GM12873 (cell line): ENCODE data around the gene NR2F1-AS1.

Source experiments
- TF ChIP-seq, protein P1 (sequence below): IDR thresholded peaks from 2 replicates; pipeline ENCODE4 v1.5.1; 2012; ENCODE audit warnings: low read depth, mild to moderate bottlenecking, moderate library complexity, low read length, control low read depth; ENCODE audit not compliant: insufficient read depth; ENCODE audit errors: missing control alignments

NR2F1-AS1 gene

DNA sequence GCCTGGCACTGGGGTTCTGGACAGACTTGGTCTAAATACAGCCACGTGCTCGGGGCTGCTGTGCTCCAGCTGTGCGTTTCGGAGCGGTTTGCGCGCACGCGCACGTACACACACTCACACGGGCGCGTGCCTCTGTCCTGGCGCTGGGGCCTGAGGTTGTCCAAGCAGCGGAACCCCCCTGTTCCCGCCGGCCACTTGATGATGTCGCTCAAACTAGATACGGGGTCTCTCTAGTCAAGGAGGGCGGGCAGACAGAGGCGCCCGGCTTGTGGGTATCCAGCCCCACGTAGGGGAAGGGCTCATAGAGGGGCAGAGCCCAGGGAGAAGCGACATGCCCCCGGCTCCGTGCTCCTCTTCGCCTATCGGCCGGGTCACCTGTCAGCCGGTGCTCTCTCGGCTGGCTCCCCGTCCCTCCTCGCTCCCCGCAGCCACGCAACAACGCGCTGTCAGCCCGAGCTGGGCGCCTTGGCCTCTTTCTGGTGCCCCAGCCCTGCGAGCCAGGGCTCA lies 8.9 kb downstream of the NR2F1-AS1 start:
- TF ChIP-seq, protein P1, sequence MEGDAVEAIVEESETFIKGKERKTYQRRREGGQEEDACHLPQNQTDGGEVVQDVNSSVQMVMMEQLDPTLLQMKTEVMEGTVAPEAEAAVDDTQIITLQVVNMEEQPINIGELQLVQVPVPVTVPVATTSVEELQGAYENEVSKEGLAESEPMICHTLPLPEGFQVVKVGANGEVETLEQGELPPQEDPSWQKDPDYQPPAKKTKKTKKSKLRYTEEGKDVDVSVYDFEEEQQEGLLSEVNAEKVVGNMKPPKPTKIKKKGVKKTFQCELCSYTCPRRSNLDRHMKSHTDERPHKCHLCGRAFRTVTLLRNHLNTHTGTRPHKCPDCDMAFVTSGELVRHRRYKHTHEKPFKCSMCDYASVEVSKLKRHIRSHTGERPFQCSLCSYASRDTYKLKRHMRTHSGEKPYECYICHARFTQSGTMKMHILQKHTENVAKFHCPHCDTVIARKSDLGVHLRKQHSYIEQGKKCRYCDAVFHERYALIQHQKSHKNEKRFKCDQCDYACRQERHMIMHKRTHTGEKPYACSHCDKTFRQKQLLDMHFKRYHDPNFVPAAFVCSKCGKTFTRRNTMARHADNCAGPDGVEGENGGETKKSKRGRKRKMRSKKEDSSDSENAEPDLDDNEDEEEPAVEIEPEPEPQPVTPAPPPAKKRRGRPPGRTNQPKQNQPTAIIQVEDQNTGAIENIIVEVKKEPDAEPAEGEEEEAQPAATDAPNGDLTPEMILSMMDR: no peak

- TF ChIP-seq, protein P1: no peak
These were observed 9.7 kb downstream of the NR2F1-AS1 start for GRCh38 chr5:93571114-93571949.

DNA sequence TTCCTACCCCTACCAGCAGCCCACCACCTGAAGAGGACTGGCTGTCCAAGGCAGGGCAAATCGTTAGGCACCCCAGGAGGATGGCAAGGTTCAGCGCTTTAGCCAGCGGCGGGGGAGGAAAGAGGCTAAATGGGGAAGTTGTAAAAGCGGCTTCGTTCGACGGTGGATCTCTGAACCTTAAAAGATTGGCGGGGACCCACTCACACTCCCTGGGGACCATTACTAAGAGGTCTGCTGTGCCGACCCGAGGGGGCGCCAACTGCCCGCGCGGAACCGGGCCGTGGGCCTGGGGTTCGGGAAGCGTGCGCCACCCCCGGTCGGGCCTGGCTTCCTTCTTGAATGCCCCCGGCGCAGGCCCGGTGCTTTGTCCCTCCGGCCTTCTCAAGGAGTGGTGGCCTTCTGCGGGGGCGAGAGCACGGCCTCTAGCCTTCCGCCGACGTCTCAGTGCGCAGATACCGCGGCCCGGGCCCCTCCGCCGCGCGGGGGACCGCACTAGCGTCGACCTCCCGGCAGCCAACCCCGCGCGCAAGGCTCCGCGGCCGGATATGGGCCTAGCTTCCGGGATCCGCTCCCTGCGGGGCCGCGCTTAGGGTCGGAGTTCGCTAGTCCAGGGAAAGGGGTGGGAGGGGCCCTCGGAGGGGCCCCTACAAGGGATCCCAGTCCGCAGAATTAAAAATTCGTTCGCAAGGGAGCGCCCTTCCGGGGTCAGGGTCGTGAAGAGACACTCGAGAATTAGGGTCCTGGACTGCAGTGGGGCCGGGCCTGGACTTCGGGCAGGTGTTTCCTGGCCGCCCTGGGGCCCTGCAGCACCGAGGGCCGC lies 10.5 kb downstream of the NR2F1-AS1 start:
- TF ChIP-seq, protein P1: no peak

- TF ChIP-seq, protein P1: no peak
These were observed 11.5 kb downstream of the NR2F1-AS1 start for GRCh38 chr5:93569300-93570160.

- TF ChIP-seq, protein P1: no peak
These were observed 13.6 kb downstream of the NR2F1-AS1 start for GRCh38 chr5:93567424-93567823.

- TF ChIP-seq, protein P1: no peak
These were observed 14.9 kb downstream of the NR2F1-AS1 start for GRCh38 chr5:93566091-93566490.
